GM19099 (cell line): ENCODE data around the gene KDM4C.

Experiments used
- POLR2A ChIP-seq: IDR thresholded peaks from 3 replicates; pipeline ENCODE4 v1.6.1; 2011; ENCODE audit warnings: low read depth; ENCODE audit not compliant: insufficient read length; ENCODE audit errors: extremely low read depth

KDM4C gene

DNA sequence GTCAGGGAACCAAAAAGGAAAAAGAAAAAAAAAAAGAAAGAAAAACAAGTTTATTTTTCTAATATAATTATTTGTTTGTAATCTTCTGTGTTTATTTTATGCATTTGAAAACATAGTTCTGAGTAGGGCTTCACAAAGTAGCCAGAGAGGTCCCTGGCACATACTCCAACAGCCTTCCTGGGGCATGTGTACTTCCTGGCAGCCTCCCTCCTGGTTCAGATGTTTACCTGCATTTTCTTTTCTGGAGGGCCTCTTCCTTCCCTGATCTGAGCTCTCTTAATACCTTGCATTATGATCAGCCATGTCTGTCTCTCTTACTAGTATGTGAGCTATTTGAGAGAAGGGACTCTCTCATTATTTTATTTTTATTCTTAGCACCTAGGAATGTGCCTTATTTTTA lies 361.8 kb downstream of the KDM4C start:
- no peak for TF ChIP-seq POLR2A

GRCh38 chr9:7121055-7121454 lies 363.3 kb downstream of the KDM4C start:
- TF ChIP-seq POLR2A, result no peak

GRCh38 chr9:7121664-7122063 lies 363.9 kb downstream of the KDM4C start:
- TF ChIP-seq POLR2A, result no peak

GRCh38 chr9:7123743-7124142 lies 366.0 kb downstream of the KDM4C start:
- TF ChIP-seq POLR2A, result no peak

- TF ChIP-seq POLR2A, result no peak
These were observed 367.5 kb downstream of the KDM4C start for GRCh38 chr9:7125231-7125630.

DNA sequence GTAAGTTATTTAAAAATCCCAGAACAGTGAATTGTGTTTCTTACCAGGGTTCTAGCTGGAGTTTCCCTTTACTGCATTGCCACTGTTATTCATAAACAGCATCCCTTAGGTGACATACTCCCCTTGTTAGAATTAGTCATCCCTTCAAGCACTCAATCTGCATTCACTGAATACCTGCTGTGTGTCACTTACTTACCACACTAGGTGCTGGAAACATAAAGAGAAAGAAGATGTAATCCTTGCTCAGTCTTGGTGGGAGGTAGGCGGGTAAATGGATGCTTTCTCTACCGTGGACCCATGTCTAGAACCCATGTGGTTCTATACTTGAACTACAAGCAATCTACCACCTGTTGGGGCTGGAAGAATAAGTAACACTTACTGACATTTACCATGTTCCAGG lies 371.6 kb downstream of the KDM4C start:
- no peak for TF ChIP-seq POLR2A

DNA sequence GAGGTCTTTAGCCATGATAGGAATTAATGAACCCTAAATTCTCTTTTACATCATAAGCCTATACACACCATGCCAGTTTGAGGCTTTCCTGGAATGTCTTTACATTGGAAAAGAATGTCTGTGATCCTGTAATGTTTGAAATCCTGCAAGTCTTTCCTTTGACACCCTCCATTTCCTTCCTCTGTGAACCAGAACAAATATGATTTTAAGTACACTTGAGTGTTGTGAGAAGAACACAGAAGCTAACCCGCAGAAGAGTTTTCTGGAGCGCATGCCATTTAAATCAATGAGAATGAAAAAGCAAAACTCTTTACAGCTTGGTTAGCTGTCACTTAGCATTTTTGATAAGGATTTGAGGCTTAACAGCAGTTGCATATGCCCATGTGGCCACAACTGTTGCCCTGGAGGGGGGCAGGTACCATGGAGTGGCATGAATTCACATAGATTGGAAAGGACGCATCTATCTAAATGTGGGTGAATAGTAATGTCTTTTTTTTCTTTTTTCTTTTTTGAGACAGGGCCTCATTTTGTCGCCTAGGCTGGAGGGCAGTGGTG lies 372.6 kb downstream of the KDM4C start:
- no peak for TF ChIP-seq POLR2A

GRCh38 chr9:7132605-7133004 lies 374.8 kb downstream of the KDM4C start:
- TF ChIP-seq POLR2A, result no peak

GRCh38 chr9:7135735-7136134 lies 378.0 kb downstream of the KDM4C start:
- TF ChIP-seq POLR2A, result no peak

GRCh38 chr9:7137040-7137439 lies 379.3 kb downstream of the KDM4C start:
- no peak for TF ChIP-seq POLR2A

DNA sequence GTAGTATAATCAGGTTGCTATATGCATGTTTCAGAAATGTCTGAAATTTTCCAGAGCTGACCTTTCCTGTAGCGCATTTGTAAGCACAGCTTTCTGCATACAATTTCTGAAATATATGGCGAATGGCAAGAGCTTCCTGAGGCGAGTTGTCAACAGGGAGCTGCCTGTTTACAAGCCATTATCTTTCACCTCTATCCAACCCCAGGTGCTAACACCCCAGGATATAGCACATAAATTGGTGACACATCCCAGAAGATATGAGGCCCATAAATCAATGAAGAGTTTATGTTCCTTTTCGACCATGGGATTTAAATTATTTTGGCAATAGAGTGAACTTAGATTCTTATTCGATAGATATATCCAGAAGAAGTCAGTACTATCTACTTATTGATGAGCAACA lies 379.8 kb downstream of the KDM4C start:
- TF ChIP-seq POLR2A, result no peak

DNA sequence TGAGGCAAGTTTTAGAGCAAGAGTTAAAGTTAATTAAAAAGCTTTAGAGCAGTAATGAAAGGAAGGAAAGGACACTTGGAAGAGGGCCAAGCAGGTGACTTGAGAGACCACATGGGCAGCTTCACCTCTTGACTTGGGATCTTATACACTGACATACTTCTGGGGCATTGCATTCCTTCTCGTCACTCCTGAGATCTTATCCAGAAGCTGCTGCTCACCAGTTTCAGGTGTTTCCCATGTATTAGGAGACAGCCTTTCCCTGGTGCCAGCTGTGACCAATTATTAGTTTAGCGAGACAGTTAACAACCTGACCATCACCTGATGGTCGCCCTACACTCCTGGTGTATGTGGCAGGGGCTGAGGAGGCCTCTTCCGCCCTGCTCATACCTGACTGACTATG lies 382.1 kb downstream of the KDM4C start:
- TF ChIP-seq POLR2A, result no peak

- TF ChIP-seq POLR2A, result no peak
These were observed 382.6 kb downstream of the KDM4C start for GRCh38 chr9:7140401-7140800.

GRCh38 chr9:7143645-7144200 lies 385.9 kb downstream of the KDM4C start:
- TF ChIP-seq POLR2A, result no peak

- TF ChIP-seq POLR2A, result no peak
These were observed 386.7 kb downstream of the KDM4C start for GRCh38 chr9:7144265-7145046.

- no peak for TF ChIP-seq POLR2A
These were observed 387.7 kb downstream of the KDM4C start for GRCh38 chr9:7145361-7146069.
